GM21360 (cell line): ENCODE results near the gene GRIA3.

ENCODE experiments used
- ATAC-seq: cut with Tn5 transposase; IDR thresholded peaks from one replicate; pipeline ENCODE4 v1.9.1; 2021; ENCODE audit warnings: mild to moderate bottlenecking, moderate library complexity; ENCODE audit not compliant: unreplicated experiment

The GRIA3 gene

DNA sequence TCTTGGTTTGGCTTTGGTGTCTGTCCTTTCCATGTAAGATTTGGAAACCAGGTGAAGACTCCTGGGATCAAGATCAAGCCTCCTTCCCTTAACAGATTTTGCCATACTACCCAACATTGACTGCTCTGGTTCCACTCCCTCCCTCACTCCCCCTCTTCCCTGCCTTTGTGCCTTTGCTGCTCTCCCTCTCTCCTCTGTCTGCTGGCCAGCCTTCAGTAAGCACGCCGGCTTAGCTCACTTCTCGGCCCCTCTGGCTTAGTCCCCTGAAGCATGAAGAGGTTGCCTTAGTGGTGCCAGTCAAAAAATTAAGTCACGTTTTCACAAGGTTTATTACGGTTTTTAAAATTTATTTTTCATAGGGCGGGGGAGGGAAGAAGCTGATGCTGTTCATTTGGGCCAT lies 6.0 kb downstream of the GRIA3 start:
- ATAC-seq = no peak

DNA sequence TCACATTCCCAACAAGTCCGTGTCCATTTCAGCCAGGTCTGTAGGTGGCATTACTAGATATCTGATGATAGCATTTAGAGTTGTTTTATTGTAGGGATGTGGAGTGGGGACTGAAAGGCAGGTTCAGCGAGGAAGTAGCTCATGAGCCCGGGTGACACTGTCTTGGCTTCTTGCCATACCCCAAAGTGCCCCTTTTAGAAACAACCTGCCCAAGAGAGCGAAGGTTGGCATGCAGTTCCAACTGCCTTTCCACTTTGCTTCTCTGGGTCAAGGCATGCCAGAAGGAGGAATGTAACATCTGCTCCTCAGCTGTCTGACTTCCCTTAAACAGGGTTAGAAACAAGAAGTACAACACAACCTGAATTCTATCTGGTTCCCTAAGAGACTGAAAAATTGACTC lies 9.0 kb downstream of the GRIA3 start:
- ATAC-seq = no peak

DNA sequence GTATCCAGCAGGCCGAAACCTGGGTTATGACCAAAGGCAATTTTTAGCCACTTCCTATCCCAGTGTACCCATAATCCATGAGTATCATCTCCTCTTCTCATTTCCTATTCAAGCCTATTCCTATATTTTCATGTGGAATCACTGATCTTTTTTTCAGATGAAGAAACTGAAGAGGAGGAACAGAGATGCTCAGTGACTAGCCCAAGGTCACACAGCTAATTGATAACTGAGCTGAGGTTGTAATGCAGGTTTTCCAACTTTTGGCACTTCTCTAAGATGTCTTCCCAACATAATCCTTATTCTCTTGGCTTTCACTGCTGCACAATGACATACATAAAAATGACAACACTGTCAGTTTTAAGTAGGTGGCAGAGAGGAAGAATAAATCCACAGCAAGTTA lies 15.3 kb downstream of the GRIA3 start:
- ATAC-seq = no peak

DNA sequence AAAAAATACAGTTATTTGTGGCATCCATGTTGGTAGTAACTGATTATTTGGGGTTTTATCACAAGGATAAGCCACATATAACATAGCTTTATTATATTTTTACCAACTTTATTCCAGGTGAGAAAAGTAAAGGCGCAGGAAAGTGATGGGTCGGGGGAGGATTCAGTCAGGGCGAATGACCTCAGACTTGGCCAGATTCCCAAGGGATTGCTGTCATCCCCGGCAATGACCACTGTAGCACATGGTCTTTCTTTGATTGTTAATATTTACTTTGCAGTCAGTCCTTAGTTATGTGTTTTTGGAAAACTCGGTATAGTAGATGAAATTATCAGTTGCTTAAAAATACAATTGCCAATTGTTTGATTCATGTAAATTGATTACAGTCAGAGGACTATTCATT lies 17.6 kb downstream of the GRIA3 start:
- ATAC-seq = no peak

DNA sequence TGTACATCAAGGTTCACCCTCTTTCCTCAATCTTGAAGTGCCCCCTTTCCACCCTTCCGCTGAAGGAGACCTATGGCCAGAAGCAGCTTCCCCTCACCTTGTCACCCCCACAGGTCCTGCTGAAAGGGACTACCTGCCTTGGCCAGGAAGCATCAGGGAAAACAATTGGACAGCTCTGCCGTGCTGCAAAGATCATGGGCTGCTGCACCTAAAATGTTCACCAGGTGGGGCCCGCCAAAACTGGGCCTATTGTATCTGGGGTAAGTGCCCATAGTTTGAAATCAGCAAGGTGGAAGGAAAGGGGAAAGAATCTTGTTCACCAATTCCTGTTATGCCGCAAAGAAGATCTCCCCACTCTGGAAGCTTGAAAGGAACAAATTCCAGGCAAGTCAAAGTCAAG lies 18.4 kb downstream of the GRIA3 start:
- ATAC-seq = no peak

DNA sequence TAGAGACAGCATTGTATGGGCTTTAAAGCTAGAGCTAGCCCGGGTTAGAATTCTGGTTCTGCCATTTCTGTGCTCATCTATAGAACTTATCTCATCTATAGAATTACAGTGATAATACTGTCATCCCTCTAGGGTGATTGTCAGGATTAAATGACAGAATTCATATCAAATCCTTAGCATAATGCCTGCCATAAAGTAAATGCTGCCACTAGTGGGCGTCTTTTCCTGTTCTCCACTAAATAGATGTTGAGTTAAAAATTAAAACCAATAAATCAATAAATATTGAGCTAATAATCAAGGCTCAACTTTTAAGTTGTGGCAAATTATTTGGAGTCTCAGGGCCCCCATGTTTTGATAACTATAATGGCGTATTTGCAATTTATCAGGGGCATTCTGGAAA lies 19.7 kb downstream of the GRIA3 start:
- ATAC-seq = no peak

DNA sequence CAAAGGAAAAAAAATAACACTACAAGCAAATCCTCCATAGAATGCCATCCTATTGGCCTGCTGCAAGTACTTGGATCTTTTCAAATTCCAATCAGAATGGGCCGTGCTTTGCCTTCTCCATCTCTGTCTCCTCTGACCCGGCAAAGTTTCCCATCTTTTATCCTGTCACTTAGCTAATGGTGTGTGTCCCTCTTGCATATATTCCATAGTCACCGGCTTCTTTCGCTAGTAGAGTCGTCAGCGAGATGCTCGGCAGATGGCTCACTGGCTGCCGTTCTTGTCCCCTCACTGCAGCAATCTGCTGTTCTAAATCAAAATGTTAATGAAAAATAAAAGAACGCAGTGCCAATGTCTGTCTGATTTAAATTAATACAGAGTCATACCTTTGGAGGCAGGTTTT lies 22.1 kb downstream of the GRIA3 start:
- ATAC-seq = no peak

DNA sequence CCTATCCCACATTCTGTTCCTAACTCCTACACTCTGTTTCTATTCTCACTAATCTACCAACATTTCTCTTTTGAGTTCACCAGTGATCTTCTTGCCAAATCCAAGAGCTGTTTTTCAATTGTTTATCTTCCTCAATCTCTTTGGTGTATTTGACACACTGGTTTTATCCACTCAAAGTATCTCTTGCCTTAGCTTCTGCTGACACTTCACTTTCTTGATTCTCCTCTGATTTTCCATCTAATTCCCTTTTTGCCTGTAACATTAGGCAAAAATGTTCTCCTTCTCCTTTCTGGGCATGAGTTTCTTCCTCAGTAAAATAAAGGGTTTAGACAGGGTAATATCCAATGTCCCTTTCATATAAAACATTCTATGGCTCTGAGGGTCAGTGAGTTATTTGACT lies 26.2 kb downstream of the GRIA3 start:
- no peak for ATAC-seq

DNA sequence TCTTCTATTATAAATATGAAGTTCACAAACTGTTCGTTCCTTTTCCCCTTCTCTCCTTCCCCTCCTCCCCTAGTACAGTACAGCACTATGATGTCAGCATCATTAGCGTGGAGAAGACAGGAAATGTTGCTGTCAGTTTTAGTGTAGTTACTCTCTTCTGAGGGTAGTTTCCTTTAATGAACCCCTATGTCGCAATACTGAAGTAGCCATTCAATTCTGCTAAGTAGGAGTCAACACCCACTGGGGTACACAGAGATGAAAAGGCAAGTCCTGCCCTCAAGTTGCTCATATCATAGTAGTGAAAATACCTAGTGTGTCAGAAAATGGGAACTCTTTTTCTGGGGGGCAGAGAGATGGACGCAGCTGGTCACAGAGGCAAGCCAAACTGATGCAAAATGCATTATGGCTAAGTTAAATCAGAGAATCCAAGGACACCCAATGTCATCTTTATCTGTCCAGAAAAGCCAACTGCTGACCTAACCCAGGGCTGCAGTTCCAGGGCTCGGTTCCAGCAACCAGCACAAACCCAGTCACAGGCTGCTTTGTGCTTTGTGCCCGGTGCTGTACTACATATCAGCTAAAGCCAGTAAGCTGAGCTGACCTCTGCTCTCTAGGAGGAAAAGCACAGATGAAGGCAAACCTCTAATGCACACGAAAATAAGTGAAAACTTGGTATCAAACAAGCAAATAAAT lies 31.5 kb downstream of the GRIA3 start:
- no peak for ATAC-seq

DNA sequence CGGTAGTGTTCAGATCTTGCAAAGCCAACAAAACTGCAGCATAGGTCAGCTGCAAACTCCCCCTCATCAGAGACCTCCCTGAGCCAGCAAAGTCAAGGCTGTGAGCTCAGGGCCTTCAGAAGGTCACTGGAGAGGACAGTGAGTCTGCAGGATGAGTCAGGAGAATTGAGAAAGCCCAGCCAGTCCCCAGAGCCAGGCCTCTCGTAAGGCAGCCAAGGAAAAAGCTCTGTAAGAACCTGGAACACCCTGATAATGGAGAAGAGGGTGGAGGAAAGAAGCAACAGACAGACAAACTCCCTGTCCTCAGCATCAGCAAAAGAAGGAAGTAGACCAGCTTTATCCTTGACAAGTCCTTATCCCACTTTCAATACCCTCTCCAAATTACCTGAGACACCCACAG lies 33.0 kb downstream of the GRIA3 start:
- ATAC-seq = no peak

DNA sequence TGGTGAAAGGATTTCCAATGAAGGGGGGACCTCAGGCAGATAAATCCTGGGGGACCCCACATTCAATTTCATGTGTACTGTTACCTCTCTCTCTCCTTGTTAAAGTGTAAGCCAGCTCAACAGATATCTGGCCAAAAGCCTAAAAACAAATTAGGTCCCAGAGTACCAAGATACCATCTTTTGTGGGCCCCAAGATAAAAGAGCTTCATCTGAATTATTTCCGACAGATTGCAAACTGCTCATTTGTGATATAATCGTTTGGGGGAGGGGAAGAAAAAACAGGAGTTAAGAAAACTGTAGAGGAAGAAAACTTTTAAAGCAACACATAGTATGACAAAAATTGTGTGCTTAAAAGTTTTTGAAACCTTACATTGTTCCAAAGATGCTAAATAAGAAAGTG lies 33.6 kb downstream of the GRIA3 start:
- no peak for ATAC-seq

DNA sequence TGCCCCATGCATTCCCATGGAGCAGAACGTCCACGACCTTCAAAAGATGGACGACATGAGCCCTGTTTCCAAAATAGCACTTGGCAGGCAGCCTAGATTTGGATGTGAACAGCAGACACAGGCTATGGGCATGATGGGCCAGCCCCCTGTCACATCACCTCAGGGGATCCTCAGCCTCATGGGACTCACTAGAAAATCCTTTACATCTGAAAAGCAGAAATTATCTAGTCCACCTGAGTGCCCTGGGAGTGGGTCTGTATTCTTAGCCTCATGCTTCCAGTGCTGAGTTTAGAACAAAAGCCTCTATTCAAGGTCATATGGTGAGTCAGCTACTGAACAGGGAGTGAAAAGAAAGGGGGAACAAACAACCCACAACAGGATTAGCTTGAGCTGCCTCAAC lies 35.8 kb downstream of the GRIA3 start:
- no peak for ATAC-seq

DNA sequence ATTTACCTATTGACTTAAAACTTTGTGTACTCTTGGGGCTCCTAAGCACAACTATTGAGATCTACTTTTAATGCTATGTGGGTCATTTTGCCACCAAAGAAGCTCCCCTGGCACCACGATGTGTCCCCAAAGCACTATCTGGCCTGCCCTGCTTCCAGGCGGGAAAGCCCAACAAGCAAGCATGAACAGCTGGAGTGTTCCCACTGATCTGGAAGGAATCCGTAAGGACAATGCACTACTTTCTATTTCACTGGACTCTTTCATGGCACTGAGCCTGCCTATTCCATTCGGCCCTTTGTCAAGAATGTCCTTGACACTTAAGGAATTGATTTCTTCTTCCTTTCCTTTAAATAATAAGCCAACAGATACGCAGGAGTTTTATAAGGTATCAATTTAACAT lies 38.8 kb downstream of the GRIA3 start:
- no peak for ATAC-seq

DNA sequence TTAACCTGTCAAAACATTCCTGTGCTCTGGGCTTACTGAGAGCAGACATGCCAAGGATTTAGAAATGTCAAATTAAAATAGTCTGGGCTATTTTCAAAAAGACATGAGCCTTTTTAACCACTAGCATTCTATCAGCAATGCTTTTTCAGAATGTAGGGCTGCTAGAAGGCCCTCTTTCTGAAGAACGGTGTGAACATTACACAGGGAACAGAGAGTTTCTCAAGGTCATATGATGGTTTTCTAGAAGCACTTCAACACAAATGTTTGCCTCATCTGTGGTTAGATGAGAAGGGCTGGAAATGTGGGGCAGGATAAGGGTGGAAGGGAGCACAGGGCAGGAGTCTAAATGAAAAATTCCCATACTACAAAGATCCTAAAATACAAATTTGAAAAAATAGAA lies 39.3 kb downstream of the GRIA3 start:
- ATAC-seq = peak; percentile 28

DNA sequence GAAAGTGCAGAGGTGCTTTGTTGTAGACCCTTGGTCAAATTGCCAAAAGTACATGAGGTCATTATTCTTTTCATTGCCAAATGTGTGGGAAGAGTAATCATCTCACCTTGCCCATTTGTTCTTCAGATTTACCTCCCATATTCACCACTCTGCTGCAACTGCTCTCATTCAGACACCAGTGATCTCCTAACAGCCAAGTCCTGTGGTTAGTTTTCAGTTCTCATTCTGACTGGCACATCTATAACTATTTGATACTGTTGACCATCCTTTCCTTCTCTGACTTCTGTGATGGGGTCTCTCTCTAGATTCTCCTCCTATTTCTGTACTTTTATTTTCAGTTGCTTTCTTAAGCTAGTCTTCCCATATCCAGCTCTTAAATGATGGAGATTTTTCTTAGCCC lies 39.8 kb downstream of the GRIA3 start:
- peak; percentile 89 for ATAC-seq

DNA sequence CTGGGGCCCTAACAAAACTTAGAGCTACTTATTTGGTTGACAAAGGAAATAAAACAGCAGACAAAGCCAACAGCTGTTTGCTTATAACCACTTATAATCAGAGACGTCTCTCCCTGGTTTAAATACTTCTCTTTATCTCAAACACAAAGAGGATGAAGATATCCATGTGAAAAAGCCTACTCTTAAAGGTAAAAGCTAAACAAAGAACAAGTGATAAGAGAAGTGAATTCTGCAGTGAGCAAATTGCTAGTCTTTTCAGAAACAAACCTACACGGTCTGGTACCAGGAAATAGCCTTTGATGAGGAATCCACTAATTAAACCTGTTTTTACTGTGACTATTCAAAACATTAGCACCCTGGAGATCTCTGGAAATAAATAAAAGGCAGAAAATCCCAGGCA lies 46.7 kb downstream of the GRIA3 start:
- ATAC-seq = no peak

DNA sequence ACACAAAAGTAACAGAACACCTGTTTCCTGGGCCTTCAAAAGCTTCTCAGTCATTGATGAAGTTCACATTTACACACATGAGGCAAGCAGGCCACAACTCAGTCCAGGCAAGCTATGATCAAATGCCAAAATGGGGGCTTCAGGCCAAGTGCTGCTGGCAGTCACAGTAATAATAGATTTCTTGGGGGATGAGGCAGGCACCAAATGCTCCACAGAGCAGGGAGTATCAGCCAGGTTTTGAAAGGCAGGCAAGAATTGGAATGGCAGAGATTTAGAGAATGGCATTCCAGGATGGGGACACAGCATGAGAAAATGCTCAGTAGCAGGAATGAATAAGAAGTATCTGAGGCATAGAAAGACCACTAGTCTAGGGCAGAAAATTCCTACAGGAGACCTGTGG lies 52.8 kb downstream of the GRIA3 start:
- ATAC-seq = no peak

DNA sequence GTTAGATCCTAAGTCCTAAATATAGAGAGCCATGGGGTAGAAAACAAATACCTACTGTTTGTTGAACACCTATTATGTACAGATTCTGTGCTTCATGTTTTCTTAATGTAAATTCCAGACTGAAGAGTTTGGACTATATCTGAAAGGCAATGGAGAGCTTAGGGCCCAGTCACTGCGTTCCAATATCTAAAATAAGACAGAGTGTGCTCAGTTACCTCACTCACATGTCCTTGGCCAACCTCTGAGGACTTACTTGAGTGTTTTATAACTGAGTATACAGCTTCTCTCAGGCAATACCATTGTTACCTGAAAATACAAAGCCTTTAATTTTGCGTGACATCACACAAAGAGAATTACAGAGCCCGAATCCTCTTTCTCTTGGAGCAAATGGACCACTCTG lies 53.2 kb downstream of the GRIA3 start:
- ATAC-seq = no peak

DNA sequence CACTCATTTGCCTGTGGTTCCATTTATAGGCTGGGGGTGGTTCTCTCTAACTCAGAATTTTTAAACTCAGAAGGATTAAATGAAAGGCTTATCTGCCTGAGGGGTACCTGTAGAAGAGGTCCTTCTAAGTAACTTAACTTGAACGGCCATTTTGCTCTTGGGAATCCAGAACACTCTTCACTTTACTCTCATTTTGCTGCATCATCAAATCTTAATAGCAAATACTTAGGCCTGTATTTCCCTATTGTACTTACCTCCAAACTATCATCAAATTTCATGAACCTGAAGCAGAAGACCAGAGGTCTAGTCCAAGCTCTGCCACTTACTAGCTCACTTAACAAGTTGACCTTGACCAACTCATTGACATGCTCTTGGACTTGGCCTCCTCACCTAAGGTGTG lies 70.4 kb downstream of the GRIA3 start:
- no peak for ATAC-seq

DNA sequence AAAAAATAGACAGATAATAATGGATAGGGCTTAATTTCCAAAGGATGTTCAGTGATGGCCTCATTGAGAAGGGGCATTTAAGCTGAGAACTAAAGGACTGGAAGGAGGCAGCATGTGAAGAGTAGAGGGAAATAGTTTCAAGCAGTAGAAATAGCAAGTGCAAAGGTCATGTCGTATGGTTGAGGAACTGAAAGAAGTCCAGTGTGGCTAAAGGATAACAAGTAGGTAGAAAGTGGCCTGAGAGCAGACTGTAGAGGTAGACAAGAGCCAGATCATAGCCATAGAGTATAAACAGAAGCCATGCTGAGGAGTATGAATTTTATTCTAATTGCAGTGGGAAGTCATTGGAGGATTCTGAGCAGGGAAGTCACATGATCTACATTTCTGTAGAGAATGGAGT lies 72.3 kb downstream of the GRIA3 start:
- no peak for ATAC-seq

DNA sequence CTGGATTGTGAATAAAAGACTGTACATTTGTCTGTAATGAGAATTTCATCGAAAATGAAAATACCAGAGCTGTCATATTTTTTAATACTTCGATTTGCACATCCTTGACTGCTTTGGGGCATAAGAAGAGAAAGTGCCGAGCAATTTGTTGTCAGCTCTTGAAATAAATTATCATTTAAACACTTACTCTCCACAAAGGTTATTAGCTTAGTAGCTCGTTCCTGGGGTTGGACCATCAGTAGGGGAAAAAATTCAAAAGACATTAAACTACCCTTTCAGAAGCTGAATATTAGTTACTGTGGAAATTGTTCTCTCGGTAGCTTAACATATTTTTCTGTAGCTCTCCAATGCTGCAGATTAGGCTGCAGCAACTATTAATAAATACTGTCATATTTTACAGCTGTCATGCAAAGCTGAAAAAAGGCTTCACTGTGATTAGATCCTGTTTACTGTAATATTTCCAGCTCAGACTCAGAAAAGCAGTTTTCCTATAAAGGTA lies 76.9 kb downstream of the GRIA3 start:
- no peak for ATAC-seq

DNA sequence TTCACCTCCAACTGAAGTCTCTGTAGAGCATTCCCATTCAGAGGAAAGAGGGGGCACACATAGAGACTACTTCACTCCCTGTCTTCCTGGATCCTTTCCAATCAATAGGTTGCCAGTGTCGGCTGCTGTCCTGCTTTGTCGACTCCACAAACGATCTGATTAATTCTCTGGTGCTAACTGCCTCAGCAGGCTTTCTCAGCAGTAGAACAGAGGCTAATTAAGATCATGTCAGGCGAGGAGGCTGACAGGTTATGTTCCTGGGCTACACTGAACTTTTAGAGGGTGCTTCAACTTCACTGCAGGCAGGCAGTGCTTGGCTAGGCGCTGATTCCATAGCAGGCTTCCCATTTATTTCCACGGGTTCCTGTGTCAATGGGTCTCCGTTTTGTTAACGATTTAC lies 79.2 kb downstream of the GRIA3 start:
- ATAC-seq = no peak

DNA sequence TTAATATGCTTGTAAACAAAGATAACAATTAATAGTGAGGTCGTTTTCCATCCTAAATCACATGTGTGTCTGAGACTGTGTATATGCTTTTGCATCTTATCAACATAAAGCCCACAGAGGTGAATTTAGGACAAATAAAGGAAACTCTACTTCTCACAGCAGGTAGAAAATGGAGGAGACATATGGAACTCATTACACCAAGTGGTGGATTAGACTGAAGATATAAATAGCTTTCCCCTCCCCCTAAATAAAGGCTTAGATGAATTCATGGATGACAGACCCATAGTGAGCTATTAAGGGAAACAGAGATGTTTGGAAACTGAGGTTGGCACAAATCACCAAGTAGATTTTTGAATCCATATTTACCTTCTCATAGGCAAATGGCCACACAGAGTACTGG lies 79.7 kb downstream of the GRIA3 start:
- no peak for ATAC-seq
